GM21528 (cell line): ENCODE results near the gene IARS1.

Experiments used
- ATAC-seq: cut with Tn5 transposase; IDR thresholded peaks from one replicate; pipeline ENCODE4 v1.9.1; 2021; ENCODE audit warnings: mild to moderate bottlenecking, moderate library complexity; ENCODE audit not compliant: unreplicated experiment, low FRiP score

IARS1 gene

DNA sequence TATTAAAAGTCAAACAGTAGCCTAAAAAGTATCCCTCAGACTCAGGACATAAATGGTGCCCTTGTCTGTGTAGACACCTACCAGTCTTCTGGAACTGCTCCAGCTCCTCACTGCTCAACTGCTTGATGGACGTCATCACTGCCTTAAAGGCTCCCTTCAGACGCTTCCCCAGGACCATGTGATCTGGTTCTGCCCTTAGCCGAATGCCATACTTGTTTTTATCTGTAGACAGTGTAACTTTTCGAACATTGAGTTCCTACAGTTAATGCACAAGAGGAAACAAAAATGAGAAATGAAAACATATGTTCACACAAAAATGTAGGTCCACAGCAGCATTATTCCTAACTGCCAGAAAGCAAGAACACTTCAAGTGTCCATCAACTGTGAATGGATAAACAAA is 46.2 kb downstream of the IARS1 start:
- no peak for ATAC-seq

DNA sequence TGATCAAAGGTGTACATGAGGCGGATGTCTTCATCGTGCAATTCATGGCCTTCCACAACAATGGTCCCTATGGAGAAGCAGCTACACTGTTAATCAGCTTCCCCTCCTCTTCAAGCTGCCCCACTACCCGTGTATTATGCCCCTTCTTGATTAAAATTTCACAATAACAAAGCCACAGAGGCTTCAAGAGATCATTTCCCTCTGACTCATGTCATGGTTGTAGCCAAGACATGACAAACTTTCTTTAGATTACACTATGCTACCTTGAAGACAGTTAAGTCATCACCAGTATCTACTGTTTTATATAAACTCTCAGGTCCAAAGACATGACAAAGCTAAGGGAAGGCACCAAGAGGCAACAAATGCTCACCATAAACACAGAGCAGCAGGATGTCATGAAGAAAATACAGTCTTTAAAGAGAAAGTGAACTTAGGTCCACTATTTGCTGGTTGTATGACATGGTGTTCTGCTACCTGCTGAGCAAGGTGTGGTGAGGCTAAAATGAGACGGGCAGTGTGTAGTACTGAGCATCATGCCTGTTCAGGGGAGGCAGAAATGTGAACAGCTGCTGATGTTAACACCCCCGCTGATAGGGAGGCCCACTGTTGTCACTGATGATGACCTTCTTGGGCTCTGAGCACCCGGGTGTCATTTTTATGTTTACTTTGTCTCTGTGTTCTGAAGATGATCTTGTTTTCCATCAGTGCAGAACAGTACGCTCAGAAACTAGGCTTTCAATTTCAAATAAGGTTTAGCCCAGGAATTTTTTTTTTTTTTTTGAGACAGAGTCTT is 48.3 kb downstream of the IARS1 start:
- no peak for ATAC-seq
